ENCODE measurements around the gene PTPN7. TPM values are rescaled to one million over a fixed set of nuclear protein-coding genes. Genes with fewer than 3 reads are reported as not detected.

PTPN7 gene
- total and polyA plus RNA-seq, 2 of the 13 experiments (the other 11 are each of a cell fraction or from before 2014, with no cell fraction given), result not detected

DNA sequence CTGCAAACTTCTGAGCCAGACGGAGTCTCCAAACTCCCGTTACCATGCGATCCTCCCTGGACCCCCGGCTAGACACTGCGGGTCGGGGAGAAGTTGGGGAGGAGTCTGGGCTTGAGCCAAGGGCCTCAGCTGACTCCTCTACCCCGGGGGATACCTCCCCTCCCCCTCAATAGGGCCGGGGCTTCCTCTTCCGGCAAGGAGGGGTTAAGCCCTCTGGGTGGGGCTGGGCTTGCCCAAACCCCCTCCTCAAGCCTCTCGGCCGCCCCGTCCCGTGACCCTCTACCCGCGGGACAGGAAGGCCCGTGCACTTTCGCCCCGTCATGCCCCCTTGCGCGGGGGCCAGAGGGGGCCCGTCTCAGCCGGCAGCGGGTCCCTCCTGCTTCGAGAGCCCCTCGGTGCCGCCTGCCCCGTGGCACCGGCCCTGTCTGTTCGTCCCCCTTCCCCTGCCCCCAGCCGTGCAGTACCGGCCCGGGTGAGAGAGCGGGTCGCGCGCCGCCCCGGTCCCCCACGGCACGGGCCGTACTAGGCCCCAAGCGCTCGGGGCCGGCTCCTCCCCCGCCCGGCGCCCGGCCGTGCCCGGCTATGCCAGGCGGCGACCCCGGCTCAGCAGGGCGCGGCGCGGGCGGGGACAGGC, 16.5 kb downstream of the PTPN7 start (continued):
- TF ChIP-seq, protein P1, sequence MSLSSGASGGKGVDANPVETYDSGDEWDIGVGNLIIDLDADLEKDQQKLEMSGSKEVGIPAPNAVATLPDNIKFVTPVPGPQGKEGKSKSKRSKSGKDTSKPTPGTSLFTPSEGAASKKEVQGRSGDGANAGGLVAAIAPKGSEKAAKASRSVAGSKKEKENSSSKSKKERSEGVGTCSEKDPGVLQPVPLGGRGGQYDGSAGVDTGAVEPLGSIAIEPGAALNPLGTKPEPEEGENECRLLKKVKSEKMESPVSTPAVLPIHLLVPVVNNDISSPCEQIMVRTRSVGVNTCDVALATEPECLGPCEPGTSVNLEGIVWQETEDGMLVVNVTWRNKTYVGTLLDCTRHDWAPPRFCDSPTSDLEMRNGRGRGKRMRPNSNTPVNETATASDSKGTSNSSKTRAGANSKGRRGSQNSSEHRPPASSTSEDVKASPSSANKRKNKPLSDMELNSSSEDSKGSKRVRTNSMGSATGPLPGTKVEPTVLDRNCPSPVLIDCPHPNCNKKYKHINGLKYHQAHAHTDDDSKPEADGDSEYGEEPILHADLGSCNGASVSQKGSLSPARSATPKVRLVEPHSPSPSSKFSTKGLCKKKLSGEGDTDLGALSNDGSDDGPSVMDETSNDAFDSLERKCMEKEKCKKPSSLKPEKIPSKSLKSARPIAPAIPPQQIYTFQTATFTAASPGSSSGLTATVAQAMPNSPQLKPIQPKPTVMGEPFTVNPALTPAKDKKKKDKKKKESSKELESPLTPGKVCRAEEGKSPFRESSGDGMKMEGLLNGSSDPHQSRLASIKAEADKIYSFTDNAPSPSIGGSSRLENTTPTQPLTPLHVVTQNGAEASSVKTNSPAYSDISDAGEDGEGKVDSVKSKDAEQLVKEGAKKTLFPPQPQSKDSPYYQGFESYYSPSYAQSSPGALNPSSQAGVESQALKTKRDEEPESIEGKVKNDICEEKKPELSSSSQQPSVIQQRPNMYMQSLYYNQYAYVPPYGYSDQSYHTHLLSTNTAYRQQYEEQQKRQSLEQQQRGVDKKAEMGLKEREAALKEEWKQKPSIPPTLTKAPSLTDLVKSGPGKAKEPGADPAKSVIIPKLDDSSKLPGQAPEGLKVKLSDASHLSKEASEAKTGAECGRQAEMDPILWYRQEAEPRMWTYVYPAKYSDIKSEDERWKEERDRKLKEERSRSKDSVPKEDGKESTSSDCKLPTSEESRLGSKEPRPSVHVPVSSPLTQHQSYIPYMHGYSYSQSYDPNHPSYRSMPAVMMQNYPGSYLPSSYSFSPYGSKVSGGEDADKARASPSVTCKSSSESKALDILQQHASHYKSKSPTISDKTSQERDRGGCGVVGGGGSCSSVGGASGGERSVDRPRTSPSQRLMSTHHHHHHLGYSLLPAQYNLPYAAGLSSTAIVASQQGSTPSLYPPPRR (CRISPR knock-in tag; IDR thresholded peaks at IDR 0.05; ENCODE audit: borderline replicate concordance), result no peak
- TF ChIP-seq KDM4B (CRISPR knock-in tag; IDR thresholded peaks at IDR 0.05) (no peak), ARNT2 (CRISPR knock-in tag; IDR thresholded peaks at IDR 0.05; ENCODE audit: low read depth) (no peak)

DNA sequence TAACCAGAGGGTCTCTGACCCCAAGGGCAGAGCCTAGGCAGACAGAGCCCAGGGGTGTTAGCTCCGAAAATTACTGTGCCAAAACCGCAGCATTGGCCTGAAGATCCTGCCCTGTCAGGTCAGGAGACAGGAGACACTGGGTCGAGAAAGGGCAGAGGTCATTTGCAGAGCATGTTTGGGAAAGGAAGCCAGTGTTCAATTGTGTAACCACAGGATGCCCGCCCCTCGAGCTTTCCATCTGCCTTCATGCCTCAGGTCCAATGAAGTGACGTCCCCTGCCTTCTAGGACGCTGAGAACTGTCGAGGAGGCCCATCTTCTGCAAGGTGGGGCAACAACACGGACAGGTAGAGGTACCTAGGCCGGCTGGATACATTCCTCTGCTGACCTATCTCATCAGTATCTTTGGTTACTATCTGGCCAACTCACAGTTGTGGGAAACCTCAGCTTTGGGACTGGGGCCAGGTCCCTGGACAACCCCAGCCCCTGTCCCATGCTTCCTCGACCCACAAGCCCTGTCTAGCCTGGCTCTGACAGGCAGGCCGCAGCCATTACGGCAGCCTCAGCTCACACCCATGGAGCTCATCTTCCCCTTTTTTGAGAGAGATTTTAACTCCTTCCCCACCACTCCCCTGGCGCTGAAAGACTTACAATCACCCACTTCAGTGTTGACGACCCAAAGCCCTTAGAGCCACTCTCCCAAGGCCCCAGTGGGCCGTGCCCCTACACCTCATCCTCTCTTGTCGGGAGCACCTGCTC, 17.2 kb downstream of the PTPN7 start:
- DNase-seq (ENCODE audit: low spot score) (peak; percentile 75), ATAC-seq (peak; percentile 79), FAIRE-seq (peak; percentile 93)
- H3K9me3 ChIP-seq (ENCODE audit: low read length), result no peaks in the 10 kb centered on the region
- peaks cover 0 to 39% of the 10 kb centered on the region in 2 experiments; a peak in 4 of 5 replicates for H3K27me3 ChIP-seq (ENCODE audit: control insufficient read depth in 1 of 2, insufficient read depth in 2 of 2, low read length in 2 of 2)
- TSS peak; percentile 61 for BruUV-seq (replicated peaks)
- H2AFZ ChIP-seq (ENCODE audit: low read length), result no peak overlapping the region
- in situ Hi-C loops (cut with HindIII; ENCODE audit: extremely low pct_ligation_motif_present, low pct_unique_long_range_greater_than_20kb), result no loop called here
- peak overlapping the region; percentile 65 to 80 (median 68) for H3K4me3 ChIP-seq (replicated peaks in 1 of 3; ENCODE audit: insufficient read depth in 1 of 3, low read depth in 2 of 3, low read length in 3 of 3)
- H3K79me2 ChIP-seq (ENCODE audit: insufficient read depth, low read length), result no peaks in the 10 kb centered on the region
- H3K4me1 ChIP-seq (ENCODE audit: insufficient read depth, low read length), result peaks cover 28% of the 10 kb centered on the region
- ChIA-PET CTCF (ENCODE audit: low intra/inter-chr PET ratio, low total read pairs) (no interaction called here), POLR2A (interaction anchor here (0.9 to 2.6 kb wide), 5 partner anchors 47 to 203 kb away, joined by 3 to 11 read pairs (median 6); partner anchors contain the start of gene ELF3)
- H4K20me1 ChIP-seq (ENCODE audit: insufficient read depth, low read length), result peaks cover 8% of the 10 kb centered on the region; the same call in 1 of the 2 replicates
- peak overlapping the region; percentile 58; the same call in 1 of the 2 replicates for H3K9ac ChIP-seq (ENCODE audit: insufficient read depth, low read depth, low read length)
- no peak overlapping the region for H3K27ac ChIP-seq (ENCODE audit: extremely low read length, insufficient read depth, low read length)
- H3K4me2 ChIP-seq (ENCODE audit: low read depth, low read length), result peak overlapping the region; percentile 85
- 0% methylated on average over 10 of the region's 17 CpGs for WGBS (ENCODE audit: low lambda C conversion rate)
- H3K36me3 ChIP-seq (replicated peaks in 1 of 2; ENCODE audit: control insufficient read depth in 1 of 2, insufficient read depth in 2 of 2, low read length in 2 of 2), result no peaks in the 10 kb centered on the region
- intact Hi-C loops (cut with micrococcal nuclease; ENCODE audit: unreplicated experiment), result no loop called here
- TF ChIP-seq MIER3 (CRISPR knock-in tag; IDR thresholded peaks at IDR 0.05; ENCODE audit: borderline replicate concordance) (0 out of 2 replicates have a peak, but pooled peaks have one; percentile 29), SIX4 (CRISPR knock-in tag; IDR thresholded peaks at IDR 0.05) (no peak), ZFP36L1 (CRISPR knock-in tag; IDR thresholded peaks at IDR 0.05) (peak; percentile 58; the same call in 1 of the 2 replicates), ZNF430 (CRISPR knock-in tag; IDR thresholded peaks at IDR 0.05) (peak; percentile 50; the same call in 1 of the 2 replicates)
- TF ChIP-seq, protein P2, sequence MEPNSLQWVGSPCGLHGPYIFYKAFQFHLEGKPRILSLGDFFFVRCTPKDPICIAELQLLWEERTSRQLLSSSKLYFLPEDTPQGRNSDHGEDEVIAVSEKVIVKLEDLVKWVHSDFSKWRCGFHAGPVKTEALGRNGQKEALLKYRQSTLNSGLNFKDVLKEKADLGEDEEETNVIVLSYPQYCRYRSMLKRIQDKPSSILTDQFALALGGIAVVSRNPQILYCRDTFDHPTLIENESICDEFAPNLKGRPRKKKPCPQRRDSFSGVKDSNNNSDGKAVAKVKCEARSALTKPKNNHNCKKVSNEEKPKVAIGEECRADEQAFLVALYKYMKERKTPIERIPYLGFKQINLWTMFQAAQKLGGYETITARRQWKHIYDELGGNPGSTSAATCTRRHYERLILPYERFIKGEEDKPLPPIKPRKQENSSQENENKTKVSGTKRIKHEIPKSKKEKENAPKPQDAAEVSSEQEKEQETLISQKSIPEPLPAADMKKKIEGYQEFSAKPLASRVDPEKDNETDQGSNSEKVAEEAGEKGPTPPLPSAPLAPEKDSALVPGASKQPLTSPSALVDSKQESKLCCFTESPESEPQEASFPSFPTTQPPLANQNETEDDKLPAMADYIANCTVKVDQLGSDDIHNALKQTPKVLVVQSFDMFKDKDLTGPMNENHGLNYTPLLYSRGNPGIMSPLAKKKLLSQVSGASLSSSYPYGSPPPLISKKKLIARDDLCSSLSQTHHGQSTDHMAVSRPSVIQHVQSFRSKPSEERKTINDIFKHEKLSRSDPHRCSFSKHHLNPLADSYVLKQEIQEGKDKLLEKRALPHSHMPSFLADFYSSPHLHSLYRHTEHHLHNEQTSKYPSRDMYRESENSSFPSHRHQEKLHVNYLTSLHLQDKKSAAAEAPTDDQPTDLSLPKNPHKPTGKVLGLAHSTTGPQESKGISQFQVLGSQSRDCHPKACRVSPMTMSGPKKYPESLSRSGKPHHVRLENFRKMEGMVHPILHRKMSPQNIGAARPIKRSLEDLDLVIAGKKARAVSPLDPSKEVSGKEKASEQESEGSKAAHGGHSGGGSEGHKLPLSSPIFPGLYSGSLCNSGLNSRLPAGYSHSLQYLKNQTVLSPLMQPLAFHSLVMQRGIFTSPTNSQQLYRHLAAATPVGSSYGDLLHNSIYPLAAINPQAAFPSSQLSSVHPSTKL (CRISPR knock-in tag; IDR thresholded peaks at IDR 0.05), result peak; percentile 72
- TF ChIP-seq, protein P3, sequence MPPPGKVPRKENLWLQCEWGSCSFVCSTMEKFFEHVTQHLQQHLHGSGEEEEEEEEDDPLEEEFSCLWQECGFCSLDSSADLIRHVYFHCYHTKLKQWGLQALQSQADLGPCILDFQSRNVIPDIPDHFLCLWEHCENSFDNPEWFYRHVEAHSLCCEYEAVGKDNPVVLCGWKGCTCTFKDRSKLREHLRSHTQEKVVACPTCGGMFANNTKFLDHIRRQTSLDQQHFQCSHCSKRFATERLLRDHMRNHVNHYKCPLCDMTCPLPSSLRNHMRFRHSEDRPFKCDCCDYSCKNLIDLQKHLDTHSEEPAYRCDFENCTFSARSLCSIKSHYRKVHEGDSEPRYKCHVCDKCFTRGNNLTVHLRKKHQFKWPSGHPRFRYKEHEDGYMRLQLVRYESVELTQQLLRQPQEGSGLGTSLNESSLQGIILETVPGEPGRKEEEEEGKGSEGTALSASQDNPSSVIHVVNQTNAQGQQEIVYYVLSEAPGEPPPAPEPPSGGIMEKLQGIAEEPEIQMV (CRISPR knock-in tag; IDR thresholded peaks at IDR 0.05; ENCODE audit: low read depth), result 0 out of 2 replicates have a peak, but pooled peaks have one; percentile 57
